ENCODE results near the gene COMMD7. TPM values are rescaled to one million over a fixed set of nuclear protein-coding genes. Genes with fewer than 3 reads are reported as not detected.

The COMMD7 gene
- total RNA-seq, 1 donor from 2014 or later: 36.3 TPM

GRCh38 chr20:32675223-32675975 lies 67.9 kb downstream of the COMMD7 start:
- Histone ChIP-seq H3K4me3 (no peak overlapping the region), H3K9me3 (no peaks in the 10 kb centered on the region), H3K27ac (no peak overlapping the region), H3K27me3 (no peaks in the 10 kb centered on the region), H3K4me1 (peaks cover 13% of the 10 kb centered on the region), H3K36me3 (no peaks in the 10 kb centered on the region)
- no peak for DNase-seq
- intact Hi-C loops (cut with DNase I): no loop called here
- no peak for ATAC-seq
- no peak for TF ChIP-seq CTCF (IDR thresholded peaks at IDR 0.05)

DNA sequence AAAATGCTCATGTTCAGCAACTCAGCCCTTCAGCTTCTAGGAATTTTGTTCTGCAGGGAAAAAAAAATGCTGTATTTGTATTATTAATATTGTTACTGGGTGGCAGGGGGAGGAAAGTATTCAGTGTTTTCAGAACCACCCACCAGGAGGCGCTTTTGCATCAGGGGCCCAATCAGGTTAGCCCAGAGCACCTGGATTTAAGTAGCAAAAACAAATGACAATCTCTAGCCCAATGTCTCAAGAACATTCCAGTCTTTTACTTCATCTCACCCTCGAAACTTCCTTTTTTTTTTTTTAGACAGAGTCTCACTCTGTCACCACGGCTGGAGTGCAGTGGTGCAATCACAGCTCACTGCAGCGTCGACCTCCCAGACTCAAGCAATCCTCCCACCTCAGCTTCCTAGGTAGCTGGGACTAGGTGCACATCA lies 68.9 kb downstream of the COMMD7 start:
- intact Hi-C loops (cut with DNase I): loop anchor here (5.0 kb wide), 1 partner anchor 103 kb away; no protein-coding TSS in a partner anchor
- H3K4me3 ChIP-seq: no peak overlapping the region
- H3K9me3 ChIP-seq: no peaks in the 10 kb centered on the region
- DNase-seq (no peak), ATAC-seq (peak; percentile 71)
- H3K27ac ChIP-seq: no peak overlapping the region
- TF ChIP-seq CTCF (IDR thresholded peaks at IDR 0.05): peak; percentile 67
- no peaks in the 10 kb centered on the region for H3K36me3 ChIP-seq
- peaks cover 13% of the 10 kb centered on the region for H3K4me1 ChIP-seq
- H3K27me3 ChIP-seq: no peaks in the 10 kb centered on the region

GRCh38 chr20:32672982-32673851 lies 70.0 kb downstream of the COMMD7 start:
- H3K4me3 ChIP-seq: no peak overlapping the region
- TF ChIP-seq CTCF (IDR thresholded peaks at IDR 0.05): no peak
- peaks cover 13% of the 10 kb centered on the region for H3K4me1 ChIP-seq
- no peaks in the 10 kb centered on the region for H3K36me3 ChIP-seq
- H3K9me3 ChIP-seq: no peaks in the 10 kb centered on the region
- no peak overlapping the region for H3K27ac ChIP-seq
- intact Hi-C loops (cut with DNase I): loop anchor here (5.0 kb wide), 1 partner anchor 104 kb away; no protein-coding TSS in a partner anchor
- DNase-seq (no peak), ATAC-seq (peak; percentile 59)
- H3K27me3 ChIP-seq: no peaks in the 10 kb centered on the region

DNA sequence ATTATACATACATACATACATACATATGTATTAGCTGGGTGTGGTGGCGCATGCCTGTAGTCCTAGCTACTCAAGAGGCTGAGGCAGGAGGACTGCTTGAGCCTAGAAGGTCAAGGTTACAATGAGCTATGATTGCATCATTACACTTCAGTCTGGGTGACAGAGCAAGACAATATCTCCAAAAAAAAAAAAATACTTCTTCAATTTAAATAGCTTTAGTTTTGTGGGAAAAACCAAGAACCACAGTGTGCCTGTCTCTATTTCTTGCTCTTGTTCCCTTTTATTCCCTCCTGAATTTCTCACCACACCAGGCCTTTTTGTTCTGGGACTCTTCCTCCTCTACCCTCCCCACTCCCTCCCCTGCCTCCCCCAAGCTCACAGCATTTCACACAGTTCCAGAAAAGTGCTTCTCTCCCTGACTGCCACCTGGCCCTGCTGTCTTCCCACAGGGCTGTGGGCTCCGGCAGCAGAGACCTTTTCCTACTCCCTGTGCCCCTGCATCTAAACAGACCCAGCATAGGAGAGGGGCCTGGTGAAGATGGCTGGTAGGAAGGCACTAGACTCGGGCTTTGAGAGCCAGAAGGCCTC lies 70.8 kb downstream of the COMMD7 start:
- no peak overlapping the region for H3K27ac ChIP-seq
- DNase-seq (no peak), ATAC-seq (peak; percentile 57)
- intact Hi-C loops (cut with DNase I): loop anchor here (5.0 kb wide), 1 partner anchor 105 kb away; no protein-coding TSS in a partner anchor
- no peaks in the 10 kb centered on the region for H3K9me3 ChIP-seq
- H3K36me3 ChIP-seq: no peaks in the 10 kb centered on the region
- no peaks in the 10 kb centered on the region for H3K27me3 ChIP-seq
- no peak overlapping the region for H3K4me3 ChIP-seq
- peaks cover 13% of the 10 kb centered on the region for H3K4me1 ChIP-seq
- no peak for TF ChIP-seq CTCF (IDR thresholded peaks at IDR 0.05)

- ATAC-seq: no peak
Observed at GRCh38 chr20:32670773-32671455, 72.4 kb downstream of the COMMD7 start.

More at GRCh38 chr20:32670773-32671455, 72.4 kb downstream of the COMMD7 start:
- Histone ChIP-seq H3K4me3 (no peak overlapping the region), H3K36me3 (no peaks in the 10 kb centered on the region), H3K9me3 (no peaks in the 10 kb centered on the region), H3K4me1 (peaks cover 13% of the 10 kb centered on the region), H3K27ac (no peak overlapping the region), H3K27me3 (no peaks in the 10 kb centered on the region)
- TF ChIP-seq CTCF (IDR thresholded peaks at IDR 0.05): no peak
- DNase-seq: no peak
- intact Hi-C loops (cut with DNase I): loop anchor here (5.0 kb wide), 1 partner anchor 106 kb away; no protein-coding TSS in a partner anchor

All from upper lobe of right lung (tissue), 1 donor.